ENCODE results near the gene SSUH2.

SSUH2 gene

DNA sequence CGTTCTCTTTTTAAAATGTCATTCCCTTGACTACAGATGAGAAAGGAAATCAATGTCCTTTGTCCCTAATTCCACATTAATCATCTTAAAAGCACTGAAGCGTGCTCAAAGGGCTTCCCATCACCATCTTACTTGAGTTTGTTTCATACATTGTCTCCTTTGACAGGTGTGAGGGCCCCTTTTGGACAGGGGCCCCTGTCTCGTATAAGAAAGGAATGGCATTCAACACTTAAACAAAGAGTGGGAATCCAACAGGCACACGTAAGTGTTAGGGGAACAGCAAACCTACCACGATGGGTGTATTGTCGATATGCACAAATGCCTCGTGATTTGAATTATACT is 5.0 kb downstream of the SSUH2 start:
- FAIRE-seq: no peak

DNA sequence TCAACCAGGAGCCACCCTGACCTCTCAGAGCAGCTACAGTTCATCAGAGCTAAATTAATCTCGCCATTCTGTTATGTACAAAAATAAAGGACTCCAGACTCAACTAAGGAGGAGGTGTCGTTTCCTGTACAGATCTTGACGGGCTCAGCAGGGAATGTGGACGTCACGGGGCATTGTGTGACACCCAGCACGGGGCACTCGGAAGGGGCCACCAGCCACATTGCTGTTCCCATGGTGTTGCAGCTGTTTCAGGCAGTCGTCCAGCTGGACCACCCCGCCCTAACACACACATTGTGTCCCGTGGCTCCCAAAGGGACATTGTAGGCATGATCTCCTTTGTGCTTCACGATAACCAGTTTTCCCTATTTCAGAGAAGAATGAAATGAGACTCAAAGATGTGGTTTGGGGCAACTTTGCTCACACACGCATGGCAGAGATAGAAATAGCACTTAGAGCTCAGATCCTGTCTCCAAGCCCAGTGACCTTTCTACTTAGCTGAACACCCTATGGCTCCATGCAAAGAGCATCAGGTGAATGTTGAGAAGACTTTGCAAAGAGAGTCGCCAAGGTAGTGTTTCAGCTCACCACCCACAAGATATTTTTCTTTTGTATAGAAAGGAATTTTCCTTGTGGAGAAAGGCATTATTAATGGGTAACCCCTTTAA is 5.5 kb downstream of the SSUH2 start:
- no peak for FAIRE-seq

DNA sequence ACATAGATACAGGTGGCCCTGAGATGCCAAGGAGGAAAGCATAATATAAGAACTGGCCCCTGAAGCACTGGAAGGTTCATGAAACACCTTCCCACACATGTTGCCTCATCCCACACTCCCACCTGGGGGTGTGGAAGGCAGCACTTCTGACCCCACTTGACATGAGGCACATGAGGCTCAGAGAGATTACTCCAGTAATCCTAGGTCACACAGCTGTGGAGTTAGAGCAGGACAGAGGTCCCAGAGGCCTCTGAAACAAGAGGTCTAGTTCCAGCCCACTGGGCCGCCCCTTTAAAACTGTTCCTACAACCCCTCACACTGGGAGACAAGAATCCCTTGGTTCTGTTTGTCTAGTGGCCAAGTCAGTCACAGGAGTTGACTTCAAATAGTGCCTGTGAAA is 7.2 kb downstream of the SSUH2 start:
- no peak for FAIRE-seq

DNA sequence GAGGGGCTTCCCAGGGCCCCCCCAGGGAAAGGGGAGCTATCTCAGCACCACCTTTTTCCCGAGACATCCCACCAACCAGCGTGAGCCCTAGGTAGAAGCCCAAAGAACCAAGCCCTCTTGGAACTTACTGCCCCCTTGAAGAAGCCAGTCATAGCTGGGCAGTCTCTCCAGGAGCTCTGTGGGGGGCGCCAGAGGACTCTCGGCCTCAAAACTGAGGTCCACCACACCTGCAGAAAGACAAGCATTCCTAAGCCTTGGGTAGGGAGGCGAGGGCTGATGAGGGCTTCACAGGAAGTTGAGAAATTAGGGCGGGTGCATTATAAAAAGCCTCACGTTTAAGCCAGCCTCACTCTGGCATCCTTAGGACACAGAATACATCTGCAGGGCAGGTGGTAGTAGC is 9.0 kb downstream of the SSUH2 start:
- FAIRE-seq: no peak

DNA sequence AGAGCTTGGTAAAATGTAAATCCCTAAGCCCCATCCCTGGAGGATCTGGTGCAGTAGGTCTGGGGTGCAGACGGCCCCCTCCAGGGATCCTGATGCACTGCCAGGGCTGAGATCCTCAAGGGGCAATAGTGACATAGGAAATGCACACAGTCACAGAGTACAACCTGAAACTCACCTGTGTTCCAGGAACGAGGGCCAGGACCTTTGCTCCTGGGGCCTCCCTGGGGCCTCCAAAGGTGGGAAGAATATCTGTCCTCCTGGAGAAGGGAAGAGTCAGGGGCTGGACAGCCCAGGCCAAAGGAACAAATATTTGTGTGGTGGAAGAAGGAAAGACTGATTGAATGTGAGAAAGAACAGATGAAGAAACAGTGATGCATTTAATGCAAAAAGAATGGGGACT is 9.5 kb downstream of the SSUH2 start:
- no peak for FAIRE-seq

DNA sequence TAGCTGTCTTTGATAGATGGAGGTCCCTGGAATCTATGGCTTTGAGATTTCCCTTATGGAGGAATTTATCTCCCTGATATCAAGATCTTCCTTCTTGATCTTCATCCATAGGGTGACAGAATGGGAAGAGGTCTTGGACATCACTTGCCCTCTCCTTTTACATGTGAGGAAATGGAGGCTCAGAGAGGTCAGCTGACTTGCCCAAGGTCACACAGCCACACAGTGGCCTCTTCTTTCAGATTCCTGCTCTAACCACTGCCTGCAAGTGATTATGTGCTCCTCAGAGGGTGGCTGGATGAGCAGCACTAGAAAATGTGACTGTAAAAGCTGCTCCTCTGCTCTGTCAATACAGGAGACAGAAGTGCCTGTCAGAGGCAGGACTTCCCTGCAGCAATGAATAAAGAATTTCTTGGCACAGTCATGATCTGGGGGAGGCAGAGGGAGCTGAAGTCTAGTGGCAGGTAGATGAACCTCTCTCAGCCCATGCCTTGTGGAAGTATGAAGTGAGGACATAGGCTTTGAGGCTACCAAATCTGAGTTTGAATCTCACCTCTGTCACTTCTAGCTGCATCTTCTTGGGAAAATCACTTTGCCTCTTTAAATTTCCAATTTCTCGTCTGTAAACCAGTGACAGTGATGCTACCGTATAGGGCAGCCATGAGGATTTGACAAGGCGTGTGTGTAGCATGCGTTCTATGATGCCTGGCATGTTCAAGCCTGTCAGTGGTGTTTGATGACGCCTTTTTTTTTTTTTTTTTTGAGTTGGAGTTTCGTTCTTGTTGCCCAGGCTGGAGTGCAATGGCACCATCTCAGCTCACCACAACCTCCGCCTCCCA is 12.0 kb downstream of the SSUH2 start:
- FAIRE-seq: no peak

DNA sequence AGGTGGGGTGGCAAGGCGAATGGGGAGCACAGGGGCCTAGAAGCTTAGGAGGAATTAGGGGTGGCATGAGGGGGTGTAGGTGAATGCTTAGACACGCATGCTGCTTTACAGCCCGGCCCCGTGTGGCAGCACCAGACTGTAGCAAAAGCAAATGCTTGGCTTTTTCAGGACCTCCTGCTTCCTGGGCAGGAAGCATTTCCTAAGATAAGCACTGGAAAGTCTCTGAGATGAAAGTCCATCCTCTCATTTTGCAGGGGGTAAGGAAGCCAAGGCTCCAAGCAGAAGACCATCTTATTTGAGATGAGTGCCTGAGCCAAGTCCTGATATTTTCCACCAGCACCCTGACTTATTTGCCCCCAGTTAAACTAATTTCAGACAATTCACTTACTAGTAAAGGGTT is 12.9 kb downstream of the SSUH2 start:
- no peak for FAIRE-seq

DNA sequence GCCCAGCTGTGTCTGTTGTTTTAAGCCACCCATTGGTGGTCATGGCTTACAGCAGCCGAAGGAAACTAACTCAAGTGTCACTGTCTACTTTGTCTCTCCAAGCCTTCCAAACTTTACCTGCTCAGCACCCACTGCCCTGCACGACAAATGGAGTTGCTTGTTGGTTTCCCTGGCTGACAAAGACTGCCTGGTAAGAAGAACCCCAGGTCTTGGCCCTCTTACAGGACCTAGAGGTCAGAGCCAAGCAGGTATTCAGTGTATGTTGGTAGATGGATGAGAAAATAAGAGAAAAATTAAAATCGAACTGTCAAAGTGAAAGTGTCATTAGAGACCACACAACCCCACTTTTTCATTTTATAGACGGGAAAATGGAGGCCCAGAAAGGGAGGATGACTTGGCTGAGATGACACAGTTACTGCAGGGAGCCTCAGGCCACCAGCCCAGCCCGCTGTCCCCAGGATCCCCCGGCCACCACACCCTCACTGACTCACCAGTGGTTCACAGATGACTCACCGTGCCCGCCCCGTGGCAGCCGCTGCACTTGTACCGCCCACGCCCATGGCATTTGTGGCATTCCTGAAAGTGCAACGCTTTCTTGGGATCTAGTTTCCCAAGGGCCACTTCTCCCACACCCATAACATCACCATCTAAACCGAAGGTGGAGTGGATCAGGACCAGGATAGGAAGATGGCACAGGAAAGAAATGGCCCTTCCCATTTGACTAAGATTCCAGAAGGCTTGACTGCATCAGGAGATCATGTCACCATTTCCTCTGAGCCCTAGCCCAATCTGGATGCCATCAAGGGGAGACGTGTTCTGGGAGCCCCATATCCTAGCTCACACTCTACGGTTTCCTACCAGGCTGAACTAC is 15.2 kb downstream of the SSUH2 start:
- FAIRE-seq: no peak

DNA sequence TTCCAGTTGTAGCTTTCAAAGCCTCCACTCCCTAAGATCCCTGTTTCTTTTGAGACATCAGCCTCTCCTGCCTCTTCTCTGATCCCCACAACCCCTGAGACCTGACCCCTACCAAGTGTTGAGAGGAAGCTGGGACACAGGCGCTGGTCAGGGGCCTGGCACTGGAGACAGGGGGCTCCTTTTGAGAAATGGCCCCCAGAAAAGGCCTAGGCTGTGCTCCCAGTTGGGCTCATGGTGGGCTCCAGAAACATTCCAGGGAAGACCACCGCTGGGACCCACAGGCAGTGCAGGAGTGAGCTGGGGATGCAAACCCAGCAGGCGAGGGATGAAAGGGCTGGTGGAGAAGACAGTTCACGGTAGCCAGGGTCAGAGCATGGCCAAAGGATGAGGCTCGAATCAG is 16.6 kb downstream of the SSUH2 start:
- no peak for FAIRE-seq

DNA sequence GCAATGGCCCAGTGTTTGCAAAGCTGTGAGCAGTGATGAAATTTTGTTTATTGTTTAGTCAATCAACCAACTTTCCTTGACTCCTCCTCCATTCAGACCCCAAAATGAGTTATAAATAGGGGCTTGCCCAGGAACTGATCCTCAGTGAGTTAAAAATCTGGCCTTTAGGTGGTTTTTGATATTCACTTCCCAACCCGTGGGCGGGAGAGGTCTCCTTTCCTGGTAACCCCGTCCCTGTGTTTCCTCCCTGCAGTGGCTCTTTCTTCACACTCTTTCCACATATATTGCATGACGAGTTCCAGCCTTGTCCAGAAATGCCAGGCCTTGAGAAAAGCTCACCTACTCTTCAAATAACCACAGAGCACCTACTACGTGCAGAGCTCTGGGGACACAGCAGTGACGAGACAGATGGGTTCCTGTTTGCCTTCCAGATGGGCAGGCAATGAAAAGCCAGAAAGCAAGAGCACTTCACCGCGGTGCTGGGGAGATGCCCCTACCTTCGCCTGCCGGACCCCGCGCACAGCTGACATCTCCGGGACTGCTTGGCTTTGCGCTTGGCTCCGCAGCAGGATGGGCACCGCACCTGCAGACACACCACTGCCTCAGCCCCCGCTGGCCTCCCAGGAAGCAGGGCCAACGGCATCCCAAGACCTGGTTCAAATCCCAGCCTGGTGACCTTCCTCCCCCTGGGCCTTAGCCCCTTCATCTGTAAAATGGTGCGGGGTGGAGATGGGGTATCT is 17.2 kb downstream of the SSUH2 start:
- no peak for FAIRE-seq

DNA sequence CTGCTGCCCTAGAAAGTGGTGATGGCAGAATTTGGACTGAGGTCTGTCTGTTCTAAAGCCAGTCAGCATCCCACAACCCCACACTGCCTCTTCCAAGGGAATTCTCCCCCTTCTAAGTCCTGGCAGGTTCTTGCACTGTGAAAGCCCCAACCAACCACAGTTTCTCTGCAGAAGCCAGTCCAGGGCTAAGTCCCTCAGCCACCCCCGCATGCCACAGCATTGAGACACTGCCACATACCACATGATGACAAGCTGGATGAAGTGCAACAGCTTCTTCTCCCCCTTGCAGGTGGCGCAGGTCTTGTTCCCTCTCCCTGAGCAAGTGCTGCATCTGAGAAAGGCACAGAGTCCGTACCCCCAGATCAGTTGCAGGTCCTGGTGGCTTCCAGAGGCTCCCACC is 18.6 kb downstream of the SSUH2 start:
- no peak for FAIRE-seq

DNA sequence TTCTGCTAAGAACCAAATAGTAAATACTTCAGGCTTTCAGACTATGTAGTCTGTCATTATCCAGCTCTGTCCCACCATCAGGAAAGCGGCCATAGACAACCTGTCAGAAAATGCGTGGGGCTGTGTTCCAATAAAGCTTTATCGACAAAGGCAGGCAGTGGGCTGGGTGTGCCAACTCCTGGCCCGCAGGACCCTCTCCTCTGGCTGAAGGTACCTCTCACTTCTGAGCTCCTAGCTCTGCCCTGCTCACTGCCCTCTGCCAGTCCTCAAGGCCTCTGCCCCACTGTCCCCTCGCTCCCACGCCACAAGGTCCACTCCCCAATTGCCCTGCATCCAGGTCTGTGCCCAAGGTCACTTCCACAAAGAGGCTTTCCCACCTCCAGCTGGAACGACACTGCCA is 20.0 kb downstream of the SSUH2 start:
- FAIRE-seq: no peak

DNA sequence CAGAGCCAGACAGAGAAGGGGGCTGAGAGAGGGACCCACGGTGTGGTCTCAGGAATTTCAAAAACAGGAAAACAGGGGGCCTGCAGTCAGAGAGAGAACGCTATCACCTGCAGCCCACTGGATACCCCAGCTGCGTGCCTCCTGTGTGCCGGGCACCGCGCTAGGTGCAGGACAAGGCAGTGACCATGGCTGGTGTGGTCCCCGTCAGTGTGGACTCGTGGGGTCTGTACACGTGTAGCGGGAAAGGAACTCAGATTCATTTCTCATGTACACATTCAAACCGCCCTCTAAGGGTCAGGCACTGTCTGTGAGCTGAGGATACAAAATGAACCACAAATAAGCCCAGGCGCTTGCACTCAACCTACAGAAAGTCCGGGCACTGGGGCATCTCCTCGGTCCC is 20.9 kb downstream of the SSUH2 start:
- no peak for FAIRE-seq

DNA sequence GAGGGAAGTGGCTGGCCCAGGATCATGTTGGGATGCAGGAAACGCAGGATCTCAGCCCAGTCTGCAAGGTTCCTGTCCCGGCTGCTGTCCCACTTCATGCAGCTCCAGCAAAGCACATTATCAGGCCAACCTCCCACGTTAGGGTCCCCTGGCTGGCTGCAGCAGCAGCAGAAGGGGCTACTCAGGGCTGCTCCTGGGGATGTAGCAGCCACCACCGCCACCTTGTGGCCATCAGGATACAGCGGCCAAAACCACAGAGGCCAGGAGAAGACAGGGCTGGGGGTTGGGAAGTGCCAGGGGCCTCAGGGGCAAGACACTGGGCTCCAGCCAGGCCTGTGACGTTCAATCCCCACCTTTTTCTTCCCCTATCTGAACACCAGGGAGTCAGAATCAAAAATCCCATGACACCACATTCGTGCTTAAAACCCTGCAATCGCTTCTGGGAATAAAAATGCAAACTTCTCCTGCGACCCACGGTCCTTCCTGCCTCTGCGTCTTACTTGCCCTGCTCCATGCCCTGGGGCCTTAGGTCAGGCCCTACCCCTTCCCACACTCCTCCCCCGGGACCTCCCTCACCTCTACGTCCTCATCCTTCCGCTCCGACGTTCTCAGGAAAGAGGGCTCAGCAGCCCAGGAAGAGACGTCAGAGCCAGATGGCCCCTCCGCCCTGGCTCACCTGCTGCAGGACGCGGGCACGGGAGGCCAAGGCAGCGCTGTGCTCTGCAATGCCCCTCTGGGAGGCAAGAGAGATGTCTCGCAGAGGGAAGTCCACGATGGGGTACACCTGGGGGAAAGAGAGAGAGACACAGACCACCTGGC is 21.5 kb downstream of the SSUH2 start:
- FAIRE-seq: no peak

DNA sequence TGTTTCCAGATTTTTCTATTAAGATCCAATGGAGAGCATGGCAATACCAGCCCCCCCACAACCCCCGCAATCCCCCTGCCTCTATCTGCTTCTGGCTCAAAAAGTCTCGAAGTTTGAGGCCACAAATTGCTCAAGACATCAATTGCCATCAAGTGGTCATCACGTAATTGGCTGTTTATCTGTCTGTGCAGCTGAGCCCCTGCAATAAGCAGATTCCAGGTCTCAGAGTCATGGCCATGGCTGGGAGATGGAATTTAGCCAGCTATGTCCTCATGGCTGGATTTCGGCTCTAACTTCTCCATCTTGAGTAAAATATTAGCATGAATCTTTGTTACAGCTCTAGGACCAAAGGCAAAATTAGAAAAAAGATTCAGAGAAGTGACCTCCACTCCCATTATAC is 22.7 kb downstream of the SSUH2 start:
- no peak for FAIRE-seq

DNA sequence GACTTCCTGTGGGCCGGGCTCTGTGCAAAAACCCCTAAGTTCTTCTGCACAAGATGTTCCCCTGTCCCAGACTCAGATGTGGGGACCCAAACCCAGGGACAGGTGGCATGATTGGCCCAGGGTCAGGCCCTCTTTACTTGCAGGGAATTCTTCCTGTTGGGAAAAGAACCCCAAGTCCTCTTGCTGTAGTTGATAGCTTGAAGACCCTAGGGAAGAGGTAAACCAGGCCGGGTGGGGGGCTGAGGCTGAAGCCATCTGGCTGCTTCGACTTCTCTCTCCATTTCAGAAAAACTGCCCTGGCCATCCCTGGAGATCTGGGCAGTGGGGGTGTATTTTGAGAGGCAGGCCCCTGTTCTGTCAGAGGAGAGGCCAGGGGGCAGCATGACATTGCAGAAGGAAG is 23.5 kb downstream of the SSUH2 start:
- FAIRE-seq: no peak

DNA sequence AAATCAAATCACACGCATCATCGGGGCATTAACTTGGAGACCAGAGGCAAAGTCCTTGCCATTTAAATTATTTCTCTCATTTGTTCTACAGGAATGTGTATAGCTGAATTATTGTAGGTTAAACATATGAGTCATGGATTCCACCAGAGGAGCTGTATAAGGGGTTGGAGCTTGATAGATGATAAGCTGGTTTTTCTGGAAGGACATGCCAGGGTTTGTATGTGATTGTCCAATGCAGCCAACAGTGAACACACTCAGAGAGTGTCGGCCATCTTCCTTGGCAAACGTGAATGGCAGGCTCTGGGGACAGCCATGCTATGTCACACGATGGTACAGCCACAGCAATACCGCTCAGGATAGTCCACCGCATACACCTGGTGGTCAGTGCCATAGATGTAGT is 25.1 kb downstream of the SSUH2 start:
- no peak for FAIRE-seq

DNA sequence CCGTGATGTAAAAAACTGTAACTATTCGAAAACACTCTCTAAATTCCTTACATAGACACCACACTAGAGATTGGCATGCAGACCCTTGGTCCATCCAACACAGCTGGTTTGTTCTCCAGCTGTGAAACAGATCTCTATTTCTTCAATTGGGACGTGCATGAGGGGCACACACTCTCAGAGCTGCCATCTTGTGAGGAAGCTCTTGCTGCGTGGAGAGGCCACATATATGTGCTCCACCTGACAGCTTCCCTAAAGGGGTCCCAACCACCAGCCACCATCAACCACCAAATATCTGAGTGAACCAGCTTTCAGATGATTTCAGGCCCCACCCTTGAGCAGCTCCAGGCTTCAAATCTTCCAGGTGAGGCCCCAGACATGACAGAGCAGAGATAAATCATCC is 25.6 kb downstream of the SSUH2 start:
- FAIRE-seq: no peak

DNA sequence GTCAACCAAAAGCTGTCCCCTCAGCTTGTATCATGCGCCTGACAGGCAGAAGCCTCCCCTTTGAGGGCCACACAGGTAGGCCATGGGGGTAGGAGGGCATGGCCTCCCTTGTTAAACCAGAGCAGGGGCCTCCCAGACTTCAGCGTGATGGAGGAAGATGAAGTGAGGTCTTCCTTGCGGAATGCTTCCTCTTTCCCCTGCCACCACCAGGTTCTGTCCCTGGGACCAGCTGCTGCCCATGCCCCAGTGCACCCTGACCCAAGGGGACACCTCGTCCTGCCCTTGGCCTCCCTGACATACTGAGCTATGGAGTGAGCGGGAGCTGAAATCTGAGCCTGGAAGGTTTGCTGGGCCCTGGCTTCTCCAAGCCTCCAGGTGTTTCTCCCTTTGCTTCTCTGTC is 26.7 kb downstream of the SSUH2 start:
- FAIRE-seq: no peak

DNA sequence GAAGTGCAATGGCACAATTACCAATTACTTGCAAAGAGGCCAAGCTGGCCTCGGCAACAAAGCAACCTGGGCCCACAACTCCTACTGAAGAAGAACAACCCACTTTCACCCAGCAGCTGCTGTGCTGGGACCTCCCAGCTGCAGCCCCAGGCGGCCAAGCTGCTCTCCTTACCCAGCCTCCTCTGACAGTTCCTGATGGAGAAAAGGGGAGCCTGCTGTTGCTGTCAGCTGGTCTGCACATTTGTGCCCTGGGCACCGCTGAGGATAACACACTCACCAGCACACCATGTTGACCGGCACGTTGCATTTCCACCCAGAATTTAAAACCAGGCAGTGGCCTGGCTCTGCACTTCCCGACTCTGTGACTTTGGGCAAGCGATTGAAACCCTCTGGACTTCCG is 33.6 kb downstream of the SSUH2 start:
- no peak for FAIRE-seq

DNA sequence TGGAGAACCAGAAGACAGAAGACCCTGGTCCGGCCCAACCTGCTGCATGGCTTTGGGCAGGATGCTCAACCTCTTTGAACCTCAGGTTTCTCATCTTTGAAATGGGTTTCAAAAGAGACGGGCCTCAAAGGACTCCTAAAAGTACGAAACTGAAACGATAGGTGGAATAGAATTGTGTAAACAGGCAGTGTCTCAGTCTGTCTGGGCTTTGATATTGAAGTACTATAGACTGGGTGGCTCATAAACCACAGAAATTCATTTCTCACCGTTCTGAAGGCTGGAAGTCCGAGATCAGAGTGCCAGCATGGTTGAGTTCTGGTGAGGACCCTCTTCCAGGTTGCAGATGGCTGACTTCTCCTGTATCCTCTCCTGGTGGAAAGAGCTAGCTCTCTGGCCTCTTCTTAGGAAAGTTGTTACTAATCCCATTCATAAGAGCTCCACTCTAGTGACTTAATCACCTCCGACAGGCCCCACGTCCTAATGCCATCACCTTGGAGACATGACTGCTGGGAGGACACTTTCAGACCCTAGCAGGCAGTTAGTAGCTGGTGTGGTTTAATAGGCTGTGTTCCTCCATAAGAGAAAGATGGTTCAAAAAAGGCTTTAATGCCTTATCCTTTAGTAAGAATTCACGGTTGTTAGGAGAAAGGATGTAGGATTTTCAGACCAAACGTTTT is 35.7 kb downstream of the SSUH2 start:
- no peak for FAIRE-seq
